PC-9 (cell line): Measurements from ENCODE around the gene METTL22. TPM values are rescaled to one million over a fixed set of nuclear protein-coding genes. Genes with fewer than 3 reads are reported as not detected.

Experiments used
- BruUV-seq: library from RNA; stranded (reverse); fragments of 400-500 nt; replicated peaks from 2 replicates; lab custom pipeline; 2021; lab: Mats Ljungman, UMichigan
- CTCF ChIA-PET: fragments of 300-600 bp; sonication (Branson Sonifier 250); formaldehyde crosslinking; loops from one replicate; lab custom pipeline; 2022; ENCODE audit warnings: antibody characterized with exemption; lab: Charles Lee
- POLR2A ChIA-PET: fragments of 300-600 bp; sonication (Branson Sonifier 250); formaldehyde crosslinking; loops from one replicate; lab custom pipeline; 2022; ENCODE audit warnings: antibody characterized with exemption; ENCODE audit not compliant: unreplicated experiment; lab: Charles Lee
- DNase-seq, 2 experiments: peaks; one replicate each; pipeline versions ENCODE4 v3.0.0 to v3.0.0-alpha.2; 2015 to 2022; ENCODE audit warnings: mixed read lengths in 1 of 2
- H2AFZ ChIP-seq: fragments of 200-600 bp; sonication (generic); 2 replicates; pipeline ENCODE4 v1.8.1; 2017; ENCODE audit warnings: antibody characterized with exemption
- H3F3A ChIP-seq: fragments of 200-600 bp; sonication (generic); 2 replicates; pipeline ENCODE4 v1.8.1; 2017; ENCODE audit warnings: antibody characterized with exemption, mild to moderate bottlenecking, low read depth; ENCODE audit not compliant: insufficient read depth
- H3K27ac ChIP-seq: fragments of 200-600 bp; sonication (generic); 2 replicates; pipeline ENCODE4 v1.6.1; 2016; ENCODE audit warnings: mixed run types
- H3K27me3 ChIP-seq: fragments of 200-600 bp; sonication (generic); 2 replicates; pipeline ENCODE4 v1.6.1; 2016; ENCODE audit warnings: low read depth, mixed run types; ENCODE audit not compliant: insufficient read depth
- H3K36me3 ChIP-seq: fragments of 200-600 bp; sonication (generic); 2 replicates; pipeline ENCODE4 v1.6.1; 2016; ENCODE audit warnings: low read depth, mixed run types
- H3K4me1 ChIP-seq: fragments of 200-600 bp; sonication (generic); replicated peaks from 2 replicates; pipeline ENCODE4 v1.6.1; 2016; ENCODE audit warnings: mixed run types; ENCODE audit not compliant: insufficient read depth
- H3K4me2 ChIP-seq: fragments of 200-600 bp; sonication (generic); 2 replicates; pipeline ENCODE4 v1.6.1; 2017; ENCODE audit warnings: mixed run types
- H3K4me3 ChIP-seq: fragments of 200-600 bp; sonication (generic); 2 replicates; pipeline ENCODE4 v1.6.1; 2016; ENCODE audit warnings: mixed run types
- H3K79me2 ChIP-seq: fragments of 200-600 bp; sonication (generic); 2 replicates; pipeline ENCODE4 v1.6.1; 2017; ENCODE audit warnings: low read depth, mixed run types
- H3K9me2 ChIP-seq: fragments of 200-600 bp; sonication (generic); 2 replicates; pipeline ENCODE4 v1.8.1; 2017; ENCODE audit warnings: mild to moderate bottlenecking; ENCODE audit not compliant: insufficient read depth
- H3K9me3 ChIP-seq: fragments of 200-600 bp; sonication (generic); 2 replicates; pipeline ENCODE4 v1.8.1; 2016; ENCODE audit warnings: low read depth; ENCODE audit not compliant: insufficient read depth
- H4K20me1 ChIP-seq: fragments of 200-600 bp; sonication (generic); 2 replicates; pipeline ENCODE4 v1.8.1; 2017; ENCODE audit not compliant: insufficient read depth
- CTCF ChIP-seq: fragments of 200-600 bp; sonication (generic); conservative IDR thresholded peaks from 2 replicates; pipeline ENCODE4 v1.6.1; 2017; ENCODE audit warnings: mixed run types, antibody characterized with exemption, mild to moderate bottlenecking, moderate library complexity
- EZH2 ChIP-seq: fragments of 200-600 bp; sonication (generic); IDR thresholded peaks from 2 replicates; pipeline ENCODE4 v1.8.0; 2017; ENCODE audit warnings: antibody characterized with exemption, low read depth
- intact Hi-C: fragments of 100-400 bp; cut with micrococcal nuclease; formaldehyde crosslinking; loops from one replicate; pipeline ENCODE4 v1.10.0; 2022; ENCODE audit not compliant: unreplicated experiment
- total RNA-seq: library from RNA; stranded (reverse); gene quantifications from 2 replicates; pipeline ENCODE4 v1.2.3, GENCODE V29; 2021

The METTL22 gene
- total RNA-seq, 1 experiment from 2014 or later, result 62.2 TPM

- no TSS peak for BruUV-seq
- H3F3A ChIP-seq, result no peaks in the 10 kb centered on the region
- no peak overlapping the region for H2AFZ ChIP-seq
- no peaks in the 10 kb centered on the region for H3K36me3 ChIP-seq
- 0 out of 2 replicates have a peak, but pooled peaks cover 3% of the 10 kb centered on the region for H3K9me3 ChIP-seq
- POLR2A ChIA-PET, result no interaction called here
- H3K4me1 ChIP-seq, result no peaks in the 10 kb centered on the region
- TF ChIP-seq EZH2 (no peak), CTCF (no peak)
- no peak overlapping the region for H3K27ac ChIP-seq
- intact Hi-C loops, result no loop called here
- no peak overlapping the region for H3K4me2 ChIP-seq
- no peak for DNase-seq
- no peaks in the 10 kb centered on the region for H3K9me2 ChIP-seq
- CTCF ChIA-PET, result no interaction called here
- no peaks in the 10 kb centered on the region for H3K79me2 ChIP-seq
- H3K4me3 ChIP-seq, result no peak overlapping the region
- H4K20me1 ChIP-seq, result no peaks in the 10 kb centered on the region
- H3K27me3 ChIP-seq, result peaks cover 52% of the 10 kb centered on the region
Observed at GRCh38 chr16:8589057-8589899, 32.2 kb upstream of the METTL22 start.

GRCh38 chr16:8589900-8590688, 31.4 kb upstream of the METTL22 start, which contains the start of gene TMEM114:
TSS of gene TMEM114 (minus strand) at chr16:8590511. CDS start at chr16:8589838, 673 bp downstream.
- H2AFZ ChIP-seq, result no peak within 1 kb of the TSS
- H3K4me3 ChIP-seq, result no peak within 1 kb of the TSS
- 0 out of 2 replicates have a peak, but pooled peaks cover 3% of the 10 kb centered on the region for H3K9me3 ChIP-seq
- no peak within 1 kb of the TSS for H3K4me2 ChIP-seq
- H3K79me2 ChIP-seq, result no peaks in the 10 kb centered on the region
- ChIA-PET POLR2A (no interaction called here), CTCF (no interaction called here)
- intact Hi-C loops, result no loop called here
- no peaks in the 10 kb centered on the region for H4K20me1 ChIP-seq
- TF ChIP-seq CTCF, result no peak
- no peak for TF ChIP-seq EZH2
- no peaks in the 10 kb centered on the region for H3K9me2 ChIP-seq
- no TSS peak for BruUV-seq
- H3K27ac ChIP-seq, result no peak within 1 kb of the TSS
- no peaks in the 10 kb centered on the region for H3K36me3 ChIP-seq
- peaks cover 49% of the 10 kb centered on the region for H3K27me3 ChIP-seq
- no peak for DNase-seq
- H3K4me1 ChIP-seq, result no peaks in the 10 kb centered on the region
- H3F3A ChIP-seq, result no peaks in the 10 kb centered on the region

GRCh38 chr16:8590811-8591210, 30.7 kb upstream of the METTL22 start:
- ChIA-PET CTCF (no interaction called here), POLR2A (no interaction called here)
- peaks cover 44% of the 10 kb centered on the region for H3K27me3 ChIP-seq
- H3K9me2 ChIP-seq, result no peaks in the 10 kb centered on the region
- intact Hi-C loops, result no loop called here
- no peak overlapping the region for H3K27ac ChIP-seq
- no peak overlapping the region for H2AFZ ChIP-seq
- no TSS peak for BruUV-seq
- no peaks in the 10 kb centered on the region for H3K79me2 ChIP-seq
- H3K4me2 ChIP-seq, result no peak overlapping the region
- TF ChIP-seq CTCF (no peak), EZH2 (no peak)
- H3K9me3 ChIP-seq, result 0 out of 2 replicates have a peak, but pooled peaks cover 3% of the 10 kb centered on the region
- no peak overlapping the region for H3K4me3 ChIP-seq
- H3F3A ChIP-seq, result no peaks in the 10 kb centered on the region
- H3K4me1 ChIP-seq, result no peaks in the 10 kb centered on the region
- DNase-seq, result no peak
- no peaks in the 10 kb centered on the region for H3K36me3 ChIP-seq
- no peaks in the 10 kb centered on the region for H4K20me1 ChIP-seq
